Neuronal stem cell (in vitro differentiated cells): ENCODE measurements around the gene FAM83F.
A peak's percentile ranks its signal among the peaks of the same experiment; 100 is the strongest.

Experiments used
- DNase-seq: peaks from one replicate; pipeline ENCODE4 v3.0.0-alpha.2; 2013; ENCODE audit warnings: low spot score
- H2AFZ ChIP-seq: one replicate; pipeline ENCODE4 v1.6.1; 2013; ENCODE audit warnings: mild to moderate bottlenecking, low read length, inconsistent platforms
- H2AK5ac ChIP-seq: 2 replicates; pipeline ENCODE4 v1.6.1; 2013; ENCODE audit warnings: low read depth, mild to moderate bottlenecking, inconsistent platforms, low read length, moderate library complexity, mixed read lengths
- H2BK120ac ChIP-seq: 2 replicates; pipeline ENCODE4 v1.6.1; 2013; ENCODE audit warnings: low read depth, mild to moderate bottlenecking, inconsistent platforms, low read length, moderate library complexity, mixed read lengths
- H2BK12ac ChIP-seq: one replicate; pipeline ENCODE4 v1.6.1; 2013; ENCODE audit warnings: low read length, inconsistent platforms
- H2BK15ac ChIP-seq: 2 replicates; pipeline ENCODE4 v1.6.1; 2013; ENCODE audit warnings: mild to moderate bottlenecking, low read length, inconsistent platforms, mixed read lengths
- H2BK5ac ChIP-seq: one replicate; pipeline ENCODE4 v1.6.1; 2013; ENCODE audit warnings: inconsistent platforms, mild to moderate bottlenecking, low read length, moderate library complexity
- H3K14ac ChIP-seq: one replicate; pipeline ENCODE4 v1.6.1; 2013; ENCODE audit warnings: low read length, inconsistent platforms
- H3K18ac ChIP-seq: 2 replicates; pipeline ENCODE4 v1.6.1; 2013; ENCODE audit warnings: low read length, inconsistent platforms
- H3K23ac ChIP-seq: 2 replicates; pipeline ENCODE4 v1.6.1; 2013; ENCODE audit warnings: low read depth, mild to moderate bottlenecking, mixed read lengths, low read length, inconsistent platforms; ENCODE audit not compliant: poor library complexity
- H3K27ac ChIP-seq: replicated peaks from 3 replicates; pipeline ENCODE4 v1.5.1; 2013; ENCODE audit warnings: low read length, inconsistent platforms
- H3K27me3 ChIP-seq, 3 experiments: 2 replicates each; pipeline ENCODE4 v1.6.1; 2013; ENCODE audit warnings: low read length in 3 of 3, mild to moderate bottlenecking in 2 of 3, inconsistent platforms in 1 of 3, low read depth in 1 of 3, mixed read lengths in 1 of 3, moderate library complexity in 1 of 3; ENCODE audit not compliant: control insufficient read depth in 3 of 3, insufficient read depth in 3 of 3
- H3K36me3 ChIP-seq, 2 donors: replicated peaks in 1 of 2; 2 replicates each; pipeline ENCODE4 v1.6.1; 2013; ENCODE audit warnings: low read length in 2 of 2; ENCODE audit not compliant: control insufficient read depth in 2 of 2, insufficient read depth in 2 of 2
- H3K4ac ChIP-seq: 2 replicates; pipeline ENCODE4 v1.6.1; 2013; ENCODE audit warnings: inconsistent platforms, mild to moderate bottlenecking, low read length, moderate library complexity
- H3K4me1 ChIP-seq, 2 donors: 1 replicate in 1 of 2; 2 replicates in 1 of 2; pipeline ENCODE4 v1.6.1; 2013; ENCODE audit warnings: low read length in 2 of 2, low read depth in 1 of 2; ENCODE audit not compliant: control insufficient read depth in 2 of 2, insufficient read depth in 1 of 2
- H3K4me2 ChIP-seq: one replicate; pipeline ENCODE4 v1.6.1; 2013; ENCODE audit warnings: mild to moderate bottlenecking, low read length, inconsistent platforms; ENCODE audit not compliant: insufficient read depth, poor library complexity, severe bottlenecking
- H3K4me3 ChIP-seq, 2 donors: 2 replicates each; pipeline ENCODE4 v1.5.1; 2013; ENCODE audit warnings: low read length in 2 of 2, mild to moderate bottlenecking in 2 of 2, inconsistent platforms in 1 of 2, moderate library complexity in 1 of 2
- H3K79me1 ChIP-seq: one replicate; pipeline ENCODE4 v1.6.1; 2013; ENCODE audit warnings: low read depth, mild to moderate bottlenecking, inconsistent platforms, low read length, moderate library complexity
- H3K9ac ChIP-seq: one replicate; pipeline ENCODE4 v1.6.1; 2013; ENCODE audit warnings: mild to moderate bottlenecking, low read depth, low read length, inconsistent platforms; ENCODE audit not compliant: poor library complexity
- H3K9me3 ChIP-seq, 2 donors: replicated peaks in 1 of 2; 2 replicates each; pipeline versions ENCODE3 to v1.6.1; 2013; ENCODE audit warnings: low read length in 2 of 2, mild to moderate bottlenecking in 2 of 2, inconsistent platforms in 1 of 2, low read depth in 1 of 2, mixed read lengths in 1 of 2, moderate library complexity in 1 of 2; ENCODE audit not compliant: control insufficient read depth in 2 of 2, insufficient read depth in 1 of 2
- H4K8ac ChIP-seq: one replicate; pipeline ENCODE4 v1.6.1; 2013; ENCODE audit warnings: low read depth, mild to moderate bottlenecking, inconsistent platforms, low read length, moderate library complexity
- H4K91ac ChIP-seq: one replicate; pipeline ENCODE4 v1.6.1; 2013; ENCODE audit warnings: low read length, low read depth, mild to moderate bottlenecking, inconsistent platforms; ENCODE audit not compliant: poor library complexity
- WGBS, 2 donors: extraction: QIAGEN DNeasy Blood & Tissue Kit; methylation state at CpG; one replicate each; pipeline ENCODE4 v1.1.7; 2013; ENCODE audit warnings: missing lambda C conversion rate in 2 of 2, mixed read lengths in 1 of 2; ENCODE audit not compliant: insufficient read length in 2 of 2, insufficient replicate concordance in 1 of 2; ENCODE audit errors: extremely low coverage in 2 of 2; 5-methylcytosine and 5-hydroxymethylcytosine counted together

The FAM83F gene

DNA sequence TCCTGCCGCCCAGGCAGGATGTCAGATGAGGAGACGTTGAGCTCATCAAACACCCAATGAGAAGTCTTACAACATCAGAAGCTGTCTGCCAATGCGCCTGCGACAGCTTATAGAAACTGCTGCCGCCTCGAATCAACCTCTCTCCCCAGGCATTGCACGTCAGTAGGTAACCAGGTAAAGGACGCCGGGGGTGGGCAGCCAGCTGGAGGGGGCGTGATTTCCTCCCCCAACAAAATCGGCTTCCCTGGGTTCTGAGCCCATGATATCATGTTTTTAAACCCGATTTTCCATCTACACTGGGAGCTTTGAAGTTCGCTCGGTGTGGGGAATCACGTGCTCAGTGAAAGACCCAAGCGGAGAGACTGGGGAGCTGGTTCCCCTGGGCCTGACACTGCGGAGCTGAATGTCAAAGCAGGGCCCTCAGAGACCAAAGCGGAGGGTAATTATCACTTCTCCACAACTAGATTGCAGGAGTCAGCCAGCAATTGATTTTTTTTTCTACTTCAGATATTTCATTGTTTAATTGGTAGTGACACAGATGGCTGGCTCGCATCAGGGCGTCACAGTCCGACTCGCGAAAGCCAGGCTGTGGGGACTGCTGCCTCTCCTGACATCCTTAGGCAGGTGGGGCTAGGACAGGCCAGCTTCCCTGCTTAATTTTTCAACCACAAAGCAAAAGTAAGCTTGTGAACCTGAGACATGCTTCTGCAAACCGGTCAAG, 15.4 kb downstream of the FAM83F start:
- Histone ChIP-seq H2AK5ac (no peak overlapping the region), H4K91ac (no peak overlapping the region), H3K4me1 (peaks cover 12 to 27% of the 10 kb centered on the region in 2 donors), H2BK12ac (no peak overlapping the region), H2AFZ (no peak overlapping the region), H3K18ac (peak overlapping the region; percentile 85), H3K23ac (no peak overlapping the region), H3K27me3 (peaks cover 0 to 33% (median 0%) of the 10 kb centered on the region in 3 experiments), H3K36me3 (no peaks in the 10 kb centered on the region), H3K14ac (no peak overlapping the region), H2BK120ac (no peak overlapping the region), H3K79me1 (no peaks in the 10 kb centered on the region), H3K4me3 (no peak overlapping the region), H4K8ac (no peak overlapping the region), H2BK5ac (no peak overlapping the region), H2BK15ac (peak overlapping the region; percentile 50), H3K4me2 (peak overlapping the region; percentile 32), H3K9me3 (no peaks in the 10 kb centered on the region), H3K4ac (no peak overlapping the region), H3K27ac (peak overlapping the region; percentile 51), H3K9ac (no peak overlapping the region)
- DNase-seq = no peak
- WGBS, 2 donors = no CpG with 5 or more reads among the region's 24 CpGs

DNA sequence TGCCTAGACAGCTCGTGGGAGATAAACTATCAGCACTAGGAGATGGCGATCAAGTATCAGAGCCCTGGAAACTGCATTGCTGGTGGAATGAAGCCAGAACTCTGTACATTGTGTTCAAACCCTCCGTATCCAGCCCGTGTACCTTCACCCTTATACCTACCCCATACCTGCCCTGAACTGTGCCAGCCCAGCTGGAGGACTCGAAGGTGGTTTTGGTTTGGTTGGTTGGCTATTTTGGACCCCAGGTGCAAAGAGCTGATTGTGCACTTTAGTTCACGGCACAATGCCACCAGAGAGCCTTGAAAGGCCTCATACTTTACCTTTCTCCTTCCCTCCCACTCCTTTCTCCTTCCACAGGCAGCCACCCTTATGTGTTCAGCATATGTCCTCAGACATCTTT, 16.0 kb downstream of the FAM83F start:
- Histone ChIP-seq H2AFZ (no peak overlapping the region), H3K27ac (no peak overlapping the region), H3K27me3 (peaks cover 0 to 28% (median 0%) of the 10 kb centered on the region in 3 experiments), H4K8ac (no peak overlapping the region), H3K9ac (no peak overlapping the region), H3K9me3 (no peaks in the 10 kb centered on the region), H2BK120ac (no peak overlapping the region), H2AK5ac (no peak overlapping the region), H3K4ac (no peak overlapping the region), H3K18ac (no peak overlapping the region), H3K4me1 (peaks cover 12 to 23% of the 10 kb centered on the region in 2 donors), H3K79me1 (no peaks in the 10 kb centered on the region), H2BK15ac (no peak overlapping the region), H2BK5ac (no peak overlapping the region), H3K4me2 (no peak overlapping the region), H3K4me3 (no peak overlapping the region), H3K23ac (no peak overlapping the region), H3K14ac (no peak overlapping the region), H4K91ac (no peak overlapping the region), H2BK12ac (no peak overlapping the region), H3K36me3 (no peaks in the 10 kb centered on the region)
- no peak for DNase-seq
- WGBS, 2 donors = no CpG with 5 or more reads among the region's 6 CpGs

DNA sequence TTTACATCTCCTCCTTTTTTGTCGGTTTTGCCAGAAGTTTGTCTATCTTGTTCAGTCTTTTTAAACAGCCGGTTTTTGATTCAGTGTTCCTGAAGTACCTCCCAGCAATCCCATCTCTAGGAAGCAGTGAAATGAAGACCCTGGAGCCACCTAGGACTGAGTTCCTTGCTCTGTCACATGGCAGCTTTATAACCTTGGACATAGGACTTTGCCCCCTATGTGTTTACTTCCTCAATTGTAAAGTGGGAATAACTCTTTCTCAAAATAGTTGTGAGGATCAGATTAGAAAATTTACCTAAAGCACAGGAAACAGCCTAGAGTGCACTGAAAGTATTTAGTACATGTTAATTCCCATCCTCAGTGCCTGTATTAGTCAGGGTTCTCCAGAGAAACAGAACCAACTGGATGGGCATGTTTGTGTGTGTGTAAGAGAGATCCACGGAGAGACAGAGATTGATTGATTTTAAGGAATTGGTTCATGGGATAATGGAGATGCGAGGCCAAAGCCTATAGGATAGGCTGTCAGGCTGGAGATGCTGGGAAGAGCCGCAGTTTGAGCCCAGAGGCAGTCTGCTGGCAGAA, 20.0 kb downstream of the FAM83F start:
- no peaks in the 10 kb centered on the region for H3K9me3 ChIP-seq
- no peak overlapping the region for H2BK12ac ChIP-seq
- no peak overlapping the region for H2BK15ac ChIP-seq
- H3K14ac ChIP-seq = no peak overlapping the region
- no peak overlapping the region for H3K9ac ChIP-seq
- H3K4ac ChIP-seq = no peak overlapping the region
- H3K23ac ChIP-seq = no peak overlapping the region
- no peak overlapping the region for H3K4me3 ChIP-seq
- peaks cover 0 to 10% (median 0%) of the 10 kb centered on the region in 3 experiments for H3K27me3 ChIP-seq
- H3K4me2 ChIP-seq = no peak overlapping the region
- no peak overlapping the region for H2BK5ac ChIP-seq
- WGBS, 2 donors = no CpG with 5 or more reads among the region's 5 CpGs
- no peak overlapping the region for H3K27ac ChIP-seq
- DNase-seq = no peak
- H2AFZ ChIP-seq = no peak overlapping the region
- no peak overlapping the region for H4K8ac ChIP-seq
- H2AK5ac ChIP-seq = no peak overlapping the region
- H3K36me3 ChIP-seq = no peaks in the 10 kb centered on the region
- H3K4me1 ChIP-seq = peaks cover 3 to 8% of the 10 kb centered on the region in 2 donors
- H3K18ac ChIP-seq = no peak overlapping the region
- no peaks in the 10 kb centered on the region for H3K79me1 ChIP-seq
- no peak overlapping the region for H4K91ac ChIP-seq
- H2BK120ac ChIP-seq = no peak overlapping the region

DNA sequence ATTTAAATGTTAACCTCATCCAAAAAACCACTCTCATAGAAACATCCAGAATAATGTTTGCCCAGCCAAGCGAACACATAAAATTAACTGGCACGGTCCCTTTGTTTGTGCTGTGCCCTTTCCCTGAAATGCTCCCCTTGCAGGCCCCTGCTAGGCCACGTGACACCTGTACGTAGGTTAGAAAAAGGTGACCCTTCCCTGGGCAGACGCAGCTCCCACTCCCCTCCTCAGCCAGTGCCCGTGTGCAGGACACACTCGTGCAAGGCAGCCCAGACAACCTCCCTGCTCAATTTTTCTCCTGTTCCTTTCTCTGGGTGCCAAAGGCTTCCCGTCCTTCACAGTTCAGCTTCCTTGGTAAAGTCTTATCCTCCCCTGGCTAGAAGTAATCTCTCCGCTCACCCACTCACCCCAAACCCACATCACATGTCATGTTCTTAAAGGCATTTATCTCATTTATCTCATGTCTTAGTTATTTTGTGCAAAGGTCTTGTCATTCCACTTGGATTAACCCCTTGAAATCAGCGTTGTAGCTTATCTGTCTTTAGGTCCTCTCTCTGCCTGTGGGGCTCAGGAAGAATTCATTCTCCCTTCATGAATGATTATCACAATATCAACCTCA, 20.7 kb downstream of the FAM83F start:
- Histone ChIP-seq H3K4ac (no peak overlapping the region), H4K8ac (no peak overlapping the region), H2AK5ac (no peak overlapping the region), H2AFZ (no peak overlapping the region), H3K4me2 (no peak overlapping the region), H3K27me3 (peaks cover 0 to 6% (median 0%) of the 10 kb centered on the region in 3 experiments), H3K27ac (no peak overlapping the region), H3K9ac (no peak overlapping the region), H2BK5ac (no peak overlapping the region), H3K79me1 (no peaks in the 10 kb centered on the region), H3K4me1 (peaks cover 0 to 1% of the 10 kb centered on the region in 2 donors), H2BK15ac (no peak overlapping the region), H3K36me3 (no peaks in the 10 kb centered on the region), H2BK120ac (no peak overlapping the region), H3K18ac (no peak overlapping the region), H3K9me3 (no peaks in the 10 kb centered on the region), H3K14ac (no peak overlapping the region), H3K4me3 (no peak overlapping the region), H2BK12ac (no peak overlapping the region), H3K23ac (no peak overlapping the region), H4K91ac (no peak overlapping the region)
- WGBS, 2 donors = no CpG with 5 or more reads among the region's 10 CpGs
- DNase-seq = no peak
